Gastrocnemius medialis (tissue), 4 donors: ENCODE data around the gene UMODL1. TPM values are rescaled to one million over a fixed set of nuclear protein-coding genes. Genes with fewer than 3 reads are reported as not detected.
A peak's percentile ranks its signal among the peaks of the same experiment; 100 is the strongest.

Experiments used
- ATAC-seq, 2 donors: fragments of 150-250 bp; one replicate each; pipeline ENCODE4 v1.9.1; 2016
- DNase-seq, 2 donors: peaks; one replicate each; pipeline ENCODE4 v3.0.0-alpha.2; 2019
- H3K27ac ChIP-seq, 4 donors: fragments of 200-600 bp; sonication (generic); 1 replicate in 1 of 4; 2 replicates in 3 of 4; pipeline ENCODE4 v1.5.1; 2016 to 2018; ENCODE audit warnings: mild to moderate bottlenecking in 2 of 4, moderate library complexity in 1 of 4
- H3K27me3 ChIP-seq, 3 donors: fragments of 200-600 bp; sonication (generic) in 2 of 3; 1 replicate in 1 of 3; 2 replicates in 2 of 3; pipeline versions ENCODE4 v1.5.1 to v1.6.0; 2016 to 2019; ENCODE audit warnings: mild to moderate bottlenecking in 1 of 3, moderate library complexity in 1 of 3
- H3K36me3 ChIP-seq, 2 donors: fragments of 200-600 bp; sonication (generic) in 1 of 2; one replicate each; pipeline ENCODE4 v1.5.1; 2017 to 2018
- H3K4me1 ChIP-seq, 2 donors: fragments of 200-600 bp; sonication (generic) in 1 of 2; one replicate each; pipeline ENCODE4 v1.5.1; 2016 to 2017; ENCODE audit warnings: mild to moderate bottlenecking in 2 of 2
- H3K4me3 ChIP-seq, 4 donors: fragments of 200-600 bp; sonication (generic) in 3 of 4; 1 replicate in 1 of 4; 2 replicates in 3 of 4; pipeline ENCODE4 v1.5.1; 2016 to 2019; ENCODE audit warnings: mild to moderate bottlenecking in 2 of 4
- H3K9me3 ChIP-seq, 3 donors: fragments of 200-600 bp; sonication (generic) in 2 of 3; 1 replicate in 1 of 3; 2 replicates in 2 of 3; pipeline ENCODE4 v1.5.1; 2016 to 2019
- POLR2A ChIP-seq, 2 donors: fragments of 450-650 bp; IDR thresholded peaks; one replicate each; pipeline ENCODE4 v1.6.1; 2017; ENCODE audit warnings: antibody characterized with exemption in 2 of 2, mild to moderate bottlenecking in 2 of 2, moderate library complexity in 2 of 2
- in situ Hi-C, 4 donors: fragments of 200-750 bp; cut with MboI; loops; one replicate each; pipeline versions ENCODE4 v1.15.0 to v1.8.0; 2017; ENCODE audit warnings: low sequenced_read_pairs in 4 of 4
- intact Hi-C: fragments of 100-400 bp; cut with DNase I; formaldehyde crosslinking; loops from one replicate; pipeline ENCODE4 v1.15.1; 2023; ENCODE audit warnings: low total_unique reads
- total RNA-seq, 4 donors: library from RNA; depleted of rRNA; stranded (reverse); fragments of >200 nt; gene quantifications; one replicate each; pipeline versions ENCODE4 v1.1.0 to v1.2.3, GENCODE V29; 2016
- TF ChIP-seq, protein P1 (sequence below), 5 experiments: fragments of 450-650 bp in 3 of 5; fragments of 200-600 bp in 2 of 5; sonication (generic) in 2 of 5; IDR thresholded peaks in 4 of 5; conservative IDR thresholded peaks in 1 of 5; 1 replicate in 4 of 5; 2 replicates in 1 of 5; pipeline ENCODE4 v1.5.1; 2016 to 2019; ENCODE audit warnings: antibody characterized with exemption in 5 of 5, mild to moderate bottlenecking in 3 of 5, moderate library complexity in 3 of 5

The UMODL1 gene
- total RNA-seq, 4 donors from 2014 or later, result 0.13 TPM; not detected in 3

DNA sequence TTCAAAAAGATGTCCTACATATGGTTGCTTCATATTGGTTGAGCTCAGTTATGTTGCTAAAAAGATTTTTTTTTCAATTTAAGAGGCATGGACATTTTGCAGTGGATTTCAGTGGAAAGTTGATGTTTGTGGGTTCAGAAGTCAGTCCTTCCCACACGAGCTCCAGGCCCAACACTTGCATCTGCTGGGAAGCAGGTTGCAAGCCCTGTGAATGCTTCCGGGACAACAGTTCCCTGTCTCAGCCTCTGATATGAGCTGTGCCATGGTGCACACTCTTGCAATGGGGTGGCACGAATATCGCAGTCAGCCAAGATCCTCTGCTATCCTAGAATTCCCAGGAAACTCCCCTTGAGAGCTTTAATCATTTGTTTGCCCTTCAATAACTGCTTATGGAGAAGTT is 117.5 kb downstream of the UMODL1 start:
- peak overlapping the region in 3 of 4 donors; percentile 29 to 57 (median 47) for H3K27ac ChIP-seq
- intact Hi-C loops (no loop called here), in situ Hi-C loops (no loop called here)
- H3K4me1 ChIP-seq, result peaks cover 0 to 7% of the 10 kb centered on the region in 2 donors
- no peaks in the 10 kb centered on the region for H3K9me3 ChIP-seq
- H3K27me3 ChIP-seq, result no peaks in the 10 kb centered on the region
- H3K36me3 ChIP-seq, result no peaks in the 10 kb centered on the region
- DNase-seq (no peak), ATAC-seq (no peak)
- no peak overlapping the region for H3K4me3 ChIP-seq
- TF ChIP-seq, protein P1, sequence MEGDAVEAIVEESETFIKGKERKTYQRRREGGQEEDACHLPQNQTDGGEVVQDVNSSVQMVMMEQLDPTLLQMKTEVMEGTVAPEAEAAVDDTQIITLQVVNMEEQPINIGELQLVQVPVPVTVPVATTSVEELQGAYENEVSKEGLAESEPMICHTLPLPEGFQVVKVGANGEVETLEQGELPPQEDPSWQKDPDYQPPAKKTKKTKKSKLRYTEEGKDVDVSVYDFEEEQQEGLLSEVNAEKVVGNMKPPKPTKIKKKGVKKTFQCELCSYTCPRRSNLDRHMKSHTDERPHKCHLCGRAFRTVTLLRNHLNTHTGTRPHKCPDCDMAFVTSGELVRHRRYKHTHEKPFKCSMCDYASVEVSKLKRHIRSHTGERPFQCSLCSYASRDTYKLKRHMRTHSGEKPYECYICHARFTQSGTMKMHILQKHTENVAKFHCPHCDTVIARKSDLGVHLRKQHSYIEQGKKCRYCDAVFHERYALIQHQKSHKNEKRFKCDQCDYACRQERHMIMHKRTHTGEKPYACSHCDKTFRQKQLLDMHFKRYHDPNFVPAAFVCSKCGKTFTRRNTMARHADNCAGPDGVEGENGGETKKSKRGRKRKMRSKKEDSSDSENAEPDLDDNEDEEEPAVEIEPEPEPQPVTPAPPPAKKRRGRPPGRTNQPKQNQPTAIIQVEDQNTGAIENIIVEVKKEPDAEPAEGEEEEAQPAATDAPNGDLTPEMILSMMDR (IDR thresholded peaks at IDR 0.05 in 4 of 5, conservative IDR thresholded peaks at IDR 0.05 in 1 of 5), result no peak
- TF ChIP-seq POLR2A (IDR thresholded peaks at IDR 0.05), result no peak

DNA sequence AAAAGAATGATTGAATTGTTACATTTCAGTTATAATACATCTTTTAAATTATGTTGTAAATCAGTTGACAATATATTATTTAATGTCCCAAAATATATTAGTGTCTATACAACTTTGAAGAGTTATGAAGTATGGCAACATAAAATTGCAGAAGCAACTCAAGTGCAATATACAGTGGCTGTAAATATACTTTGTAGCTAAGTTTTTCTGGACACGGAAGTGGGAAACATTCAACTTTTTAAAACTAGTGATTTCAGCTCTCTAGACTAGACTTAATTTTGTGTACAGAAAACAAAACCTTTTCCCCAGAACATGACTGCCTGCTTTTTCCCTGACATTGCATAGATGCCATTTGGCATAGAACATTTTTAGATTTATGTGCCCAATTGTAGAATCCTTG is 118.3 kb downstream of the UMODL1 start:
- ATAC-seq (no peak), DNase-seq (no peak)
- H3K4me3 ChIP-seq, result no peak overlapping the region
- H3K4me1 ChIP-seq, result peaks cover 0 to 7% of the 10 kb centered on the region in 2 donors
- in situ Hi-C loops (no loop called here), intact Hi-C loops (no loop called here)
- no peak for TF ChIP-seq POLR2A (IDR thresholded peaks at IDR 0.05)
- TF ChIP-seq, protein P1 (IDR thresholded peaks at IDR 0.05 in 4 of 5, conservative IDR thresholded peaks at IDR 0.05 in 1 of 5), result no peak
- H3K36me3 ChIP-seq, result no peaks in the 10 kb centered on the region
- H3K9me3 ChIP-seq, result no peaks in the 10 kb centered on the region
- no peak overlapping the region for H3K27ac ChIP-seq
- no peaks in the 10 kb centered on the region for H3K27me3 ChIP-seq

DNA sequence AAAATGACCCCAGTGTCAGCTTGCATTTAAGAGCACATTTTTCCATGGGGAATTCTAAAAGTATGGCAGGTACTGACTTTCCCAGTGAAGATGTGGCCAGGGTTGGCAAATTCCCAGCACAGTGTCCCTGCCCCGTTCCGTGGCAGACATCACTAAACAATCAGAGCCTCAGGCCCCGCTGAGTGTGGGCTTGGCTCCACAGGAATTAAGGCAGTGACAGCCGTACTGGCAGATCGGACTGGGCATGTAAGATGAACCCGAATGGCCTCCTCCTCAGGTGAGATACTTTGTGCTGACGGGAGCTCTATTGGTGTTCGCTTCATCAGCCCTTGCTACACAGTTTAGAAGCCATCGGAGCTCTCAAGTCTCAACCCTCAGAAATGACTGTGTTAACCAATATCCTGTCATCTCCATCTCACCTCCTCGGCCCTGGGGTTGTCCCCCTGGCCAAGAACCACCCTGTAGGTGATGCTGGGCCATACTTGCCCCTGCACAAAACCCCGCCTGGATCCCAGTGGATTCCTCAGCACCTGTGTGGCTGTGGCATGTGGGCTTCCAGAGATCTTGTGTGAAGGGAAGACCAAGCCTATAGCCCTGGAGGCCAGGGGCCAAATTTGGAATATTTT is 118.9 kb downstream of the UMODL1 start:
- intact Hi-C loops (no loop called here), in situ Hi-C loops (no loop called here)
- TF ChIP-seq, protein P1 (IDR thresholded peaks at IDR 0.05 in 4 of 5, conservative IDR thresholded peaks at IDR 0.05 in 1 of 5), result no peak
- ATAC-seq (no peak), DNase-seq (no peak)
- no peaks in the 10 kb centered on the region for H3K27me3 ChIP-seq
- H3K36me3 ChIP-seq, result no peaks in the 10 kb centered on the region
- H3K9me3 ChIP-seq, result no peaks in the 10 kb centered on the region
- peaks cover 0 to 7% of the 10 kb centered on the region in 2 donors for H3K4me1 ChIP-seq
- no peak overlapping the region for H3K27ac ChIP-seq
- H3K4me3 ChIP-seq, result no peak overlapping the region

DNA sequence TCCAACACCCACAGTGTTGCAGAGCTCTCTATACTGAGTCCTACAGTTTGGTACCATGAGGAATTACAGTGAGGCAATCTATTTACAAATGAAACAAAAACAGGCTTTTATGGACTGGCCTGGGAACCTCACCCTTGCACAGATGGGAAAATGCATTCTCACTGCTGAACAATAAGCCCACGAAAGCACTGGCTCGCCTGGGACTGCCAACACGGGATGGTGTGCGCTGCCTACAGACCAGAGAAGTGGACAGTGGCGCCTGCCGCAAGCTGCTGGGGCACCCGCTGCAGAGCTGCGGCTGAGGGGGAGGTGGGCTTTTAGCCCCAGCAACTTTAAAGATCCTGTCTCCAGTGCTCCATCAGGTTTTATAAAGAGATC is 119.4 kb downstream of the UMODL1 start:
- DNase-seq (no peak), ATAC-seq (no peak)
- in situ Hi-C loops, result no loop called here
- no peak for TF ChIP-seq POLR2A (IDR thresholded peaks at IDR 0.05)
- TF ChIP-seq, protein P1 (IDR thresholded peaks at IDR 0.05 in 4 of 5, conservative IDR thresholded peaks at IDR 0.05 in 1 of 5), result no peak
- Histone ChIP-seq H3K36me3 (no peaks in the 10 kb centered on the region), H3K9me3 (no peaks in the 10 kb centered on the region), H3K4me1 (peaks cover 0 to 7% of the 10 kb centered on the region in 2 donors), H3K4me3 (no peak overlapping the region), H3K27ac (no peak overlapping the region), H3K27me3 (no peaks in the 10 kb centered on the region)
- intact Hi-C loops, result no loop called here

DNA sequence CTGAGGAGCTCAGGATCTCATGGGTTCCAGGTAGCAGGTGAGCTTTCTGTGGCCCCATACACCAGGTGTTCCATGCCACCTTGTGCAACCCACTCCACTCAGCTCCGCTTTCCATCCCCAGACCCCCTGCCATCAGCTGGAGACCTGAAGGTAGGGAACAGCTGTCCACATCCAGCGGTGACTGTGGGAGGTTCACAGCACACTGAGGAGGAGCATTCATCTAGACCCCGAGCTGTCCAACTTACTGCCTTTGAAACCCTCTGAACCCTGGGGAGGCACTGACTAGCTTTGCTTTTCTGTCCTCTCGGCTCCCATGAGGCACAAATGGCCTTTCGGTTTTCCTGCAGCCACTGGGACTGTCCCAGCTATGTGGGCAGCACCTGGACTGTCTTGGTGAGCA is 119.9 kb downstream of the UMODL1 start:
- intact Hi-C loops, result no loop called here
- no peak for ATAC-seq

More for the DNA sequence above, 119.9 kb downstream of the UMODL1 start:
- Histone ChIP-seq H3K4me1 (peaks cover 0 to 7% of the 10 kb centered on the region in 2 donors), H3K36me3 (no peaks in the 10 kb centered on the region), H3K4me3 (no peak overlapping the region), H3K9me3 (no peaks in the 10 kb centered on the region), H3K27ac (no peak overlapping the region), H3K27me3 (no peaks in the 10 kb centered on the region)
- DNase-seq, result no peak
- TF ChIP-seq POLR2A (IDR thresholded peaks at IDR 0.05), result no peak
- TF ChIP-seq, protein P1 (IDR thresholded peaks at IDR 0.05 in 4 of 5, conservative IDR thresholded peaks at IDR 0.05 in 1 of 5), result no peak
- in situ Hi-C loops, result no loop called here
